ENCODE measurements around the gene DIS3.
"Not testable (repeated sequence)": the region's sequence is repeated elsewhere in the genome, so short reads cannot be mapped to it uniquely, and the experiment has no call there.

The DIS3 gene

DNA sequence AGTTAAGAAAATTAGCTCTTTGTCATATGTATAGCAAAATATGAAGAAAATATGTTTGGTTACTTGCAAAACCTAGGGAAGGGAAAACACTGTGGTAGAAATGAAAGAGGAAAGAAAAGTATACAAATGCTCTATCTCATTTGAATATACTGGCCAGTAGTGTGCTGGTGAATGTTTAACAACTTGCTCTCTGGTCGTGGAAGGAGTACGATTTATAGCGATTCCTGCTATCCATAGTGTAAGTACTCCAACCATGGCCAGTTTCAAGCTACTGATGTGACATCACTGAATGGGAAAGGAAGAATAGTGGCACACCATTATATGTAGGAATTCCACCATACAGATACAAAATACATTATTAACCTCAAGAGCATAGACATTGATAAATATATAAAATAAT, 44.7 kb downstream of the DIS3 start:
- no peak for DNase-seq

GRCh38 chr13:72728290-72728605, 53.5 kb downstream of the DIS3 start:
- DNase-seq, result no peak

GRCh38 chr13:72727417-72728289, 54.0 kb downstream of the DIS3 start, which contains the start of the genes BORA and MZT1:
Gene BORA (plus strand): TSS chr13:72727923. CDS start chr13:72728941, 1,018 bp downstream.
Gene MZT1 (minus strand): TSS chr13:72727629. CDS start chr13:72727602, 27 bp downstream.
- peak; percentile 93 for DNase-seq

DNA sequence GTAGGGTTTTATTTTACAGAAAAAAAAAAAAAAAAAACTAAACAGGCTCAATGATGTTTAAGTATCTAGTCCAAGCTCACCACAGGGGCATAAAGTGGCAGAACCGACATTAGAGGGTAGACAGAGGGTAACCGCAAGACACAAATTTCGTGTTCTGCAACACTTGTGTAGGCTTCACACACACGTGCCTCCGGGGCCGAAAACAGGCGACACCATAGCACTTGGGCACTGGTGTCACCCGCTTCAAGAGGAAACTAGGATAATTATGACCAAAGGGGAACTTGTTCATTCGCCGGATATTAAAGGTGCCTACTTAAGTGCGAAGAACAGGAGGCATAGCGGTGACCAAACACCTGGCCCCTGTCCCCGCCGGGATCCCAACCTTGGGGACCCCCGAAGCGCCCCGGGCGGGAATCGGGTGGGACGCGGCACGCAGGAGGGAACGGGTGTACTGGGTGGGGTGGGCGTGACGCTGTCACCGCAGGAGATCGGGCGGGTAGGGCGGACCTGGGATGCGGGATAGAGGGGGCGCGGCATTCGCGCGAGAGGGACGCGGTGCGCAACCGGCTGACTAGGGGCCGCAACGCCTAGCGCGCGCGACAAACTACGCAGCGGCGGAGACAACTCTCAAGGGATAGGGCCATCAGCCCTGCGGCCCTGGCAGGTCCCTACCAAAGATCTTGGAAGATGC, 54.8 kb downstream of the DIS3 start:
- DNase-seq, result peak; percentile 19

- not testable (repeated sequence) for DNase-seq
These were observed 55.5 kb downstream of the DIS3 start for GRCh38 chr13:72726185-72726584.

- DNase-seq, result no peak
These were observed 64.9 kb downstream of the DIS3 start for GRCh38 chr13:72716776-72717175.
